ENCODE measurements around the gene THAP5.
"Not testable (repeated sequence)": the region's sequence is repeated elsewhere in the genome, so short reads cannot be mapped to it uniquely, and the experiment has no call there.

The THAP5 gene

GRCh38 chr7:108584211-108584610 lies 14.7 kb upstream of the THAP5 start:
- DNase-seq (ENCODE audit: low read depth) = no peak

DNA sequence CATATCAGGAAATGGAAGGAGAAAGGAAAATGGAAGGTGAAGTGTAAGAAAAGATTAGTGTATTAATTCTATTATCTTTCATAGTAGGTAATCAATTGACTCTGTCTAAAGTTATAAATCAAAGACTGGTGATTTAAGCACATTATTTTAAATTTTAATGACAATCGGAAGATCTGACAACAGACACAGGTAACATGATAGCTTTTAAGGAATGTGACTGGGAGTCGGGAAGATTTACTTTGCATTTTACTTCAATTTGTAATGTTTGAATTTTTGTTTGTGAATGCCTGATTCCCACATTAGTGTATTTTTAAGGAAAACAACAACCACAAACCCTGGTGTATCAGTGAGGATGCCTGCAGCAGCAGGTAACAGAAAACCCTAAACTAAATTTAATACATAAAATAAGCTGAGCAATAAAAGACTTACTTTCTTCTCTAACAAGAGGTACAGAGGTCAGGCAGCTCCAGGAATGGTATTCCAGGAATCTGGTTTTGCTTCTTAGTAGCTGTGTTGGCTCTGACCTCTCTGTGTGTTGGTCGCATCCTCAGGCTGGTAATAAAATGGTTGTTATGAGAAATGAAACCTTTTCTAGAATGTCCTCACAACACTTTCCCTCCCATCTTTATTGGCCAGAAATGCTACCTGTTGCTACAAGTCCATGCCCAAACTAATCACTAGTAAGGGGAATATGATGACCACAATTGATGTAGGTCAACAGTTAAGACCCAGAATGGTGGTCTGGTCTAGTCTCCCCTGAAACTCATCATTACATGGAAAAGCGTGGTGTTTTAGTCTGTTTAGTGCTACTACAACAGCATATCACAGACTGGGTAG lies 12.4 kb upstream of the THAP5 start:
- DNase-seq (ENCODE audit: low read depth) = peak; percentile 60

GRCh38 chr7:108580298-108580697 lies 10.8 kb upstream of the THAP5 start:
- no peak for DNase-seq (ENCODE audit: low read depth)

GRCh38 chr7:108578937-108579336 lies 9.4 kb upstream of the THAP5 start:
- DNase-seq (ENCODE audit: low read depth) = no peak

GRCh38 chr7:108576116-108576515 lies 6.6 kb upstream of the THAP5 start:
- DNase-seq (ENCODE audit: low read depth) = no peak

- DNase-seq (ENCODE audit: low read depth) = no peak
Observed at GRCh38 chr7:108575156-108575555, 5.7 kb upstream of the THAP5 start.

DNA sequence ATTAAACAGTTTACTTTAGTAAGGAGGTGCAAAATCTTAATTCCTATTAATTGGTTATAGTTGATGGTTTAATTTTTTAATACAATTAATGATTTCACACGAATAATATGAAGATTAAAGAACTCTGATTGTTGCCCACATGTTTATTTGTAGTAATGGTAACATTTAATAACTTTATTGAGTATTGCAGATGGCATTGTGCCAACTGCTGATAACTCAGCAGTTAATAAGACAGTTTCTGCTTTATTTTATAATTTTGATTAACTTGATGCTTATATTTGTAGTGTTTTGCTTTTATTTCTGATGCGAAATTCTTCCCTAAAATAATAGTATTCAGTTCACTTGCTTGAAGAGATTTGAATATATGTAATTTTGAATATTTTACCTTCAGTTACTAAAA lies 3.0 kb upstream of the THAP5 start:
- DNase-seq (ENCODE audit: low read depth) = no peak

DNA sequence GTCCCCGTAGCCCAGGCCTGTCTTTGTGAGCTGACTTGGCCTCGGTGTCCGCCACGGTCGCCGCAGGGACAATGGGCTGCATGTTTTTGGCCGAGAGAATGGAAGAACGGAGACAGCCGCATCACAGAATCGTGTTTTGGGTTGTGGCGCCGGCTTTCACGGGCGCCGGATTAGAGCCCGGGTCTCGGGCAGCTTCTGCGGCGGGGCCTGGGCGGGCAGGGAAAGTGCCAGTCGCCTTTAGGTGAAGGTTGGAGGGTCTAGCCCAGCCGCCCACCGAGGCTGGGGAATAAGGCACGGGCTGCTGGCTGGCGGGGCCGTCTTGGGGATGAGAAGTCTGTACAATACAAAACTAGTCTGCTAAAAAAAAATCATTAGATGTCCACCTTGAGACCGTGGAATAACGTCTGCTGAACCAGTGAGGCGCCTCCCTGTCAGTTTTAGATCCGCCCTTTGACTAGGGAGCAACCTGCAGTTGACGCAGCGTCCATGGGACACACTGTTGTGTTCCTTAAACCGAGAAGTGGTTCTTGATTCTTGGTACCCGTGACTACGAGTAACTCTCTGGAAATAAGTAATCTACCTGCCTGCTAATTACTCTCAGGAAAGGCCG lies 745 bp upstream of the THAP5 start:
- DNase-seq (ENCODE audit: low read depth) = peak; percentile 52

DNA sequence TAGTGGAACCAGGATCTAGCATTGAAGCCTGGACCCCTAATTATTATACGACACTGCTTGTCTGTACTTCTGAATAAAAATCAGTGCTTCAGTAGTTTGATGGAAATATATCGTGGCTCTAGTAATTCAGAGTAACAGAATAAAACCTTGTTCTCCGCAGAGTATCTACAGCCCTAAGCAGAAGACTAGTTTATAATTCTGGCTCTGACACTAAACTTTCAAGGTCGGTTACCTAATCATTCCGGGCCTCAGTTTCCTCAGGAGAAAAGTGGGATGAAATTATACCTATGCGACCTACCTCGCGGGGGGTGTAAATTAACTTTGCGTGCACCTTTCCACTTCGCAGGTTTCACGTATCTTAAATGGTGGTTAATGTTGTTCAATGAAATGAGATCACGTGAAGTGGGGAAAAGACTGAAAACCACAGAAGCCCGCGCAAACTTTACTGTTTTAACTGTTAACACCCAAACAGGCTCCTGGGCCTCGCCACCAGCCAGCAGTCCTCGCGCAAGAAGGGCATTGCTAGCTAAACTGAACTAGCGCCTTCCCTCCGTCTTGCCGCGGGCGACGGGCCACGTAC lies 615 bp downstream of the THAP5 start:
- DNase-seq (ENCODE audit: low read depth) = no peak

DNA sequence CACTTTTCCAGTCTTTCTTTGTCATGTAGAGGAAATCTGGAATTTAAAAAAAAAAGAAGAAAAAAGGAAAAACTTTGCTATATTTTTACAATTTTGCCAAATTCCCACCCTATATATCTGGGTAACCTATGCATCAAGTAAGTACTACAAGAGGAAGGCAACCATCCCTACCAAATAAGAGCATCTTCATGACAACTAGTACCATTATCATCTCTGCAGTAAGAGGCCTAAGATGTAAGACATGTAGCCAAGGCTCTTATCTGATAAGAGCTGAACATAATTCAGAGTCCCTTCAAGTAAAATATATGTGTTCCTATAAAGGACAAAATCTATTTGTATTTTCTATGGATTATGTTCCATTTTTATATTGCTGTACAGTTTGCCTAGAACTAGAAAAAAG lies 3.5 kb downstream of the THAP5 start:
- no peak for DNase-seq (ENCODE audit: low read depth)

GRCh38 chr7:108561047-108561619 lies 8.4 kb downstream of the THAP5 start:
- DNase-seq (ENCODE audit: low read depth) = peak; percentile 65

- no peak for DNase-seq (ENCODE audit: low read depth)
Observed at GRCh38 chr7:108559253-108559652, 10.3 kb downstream of the THAP5 start.

DNA sequence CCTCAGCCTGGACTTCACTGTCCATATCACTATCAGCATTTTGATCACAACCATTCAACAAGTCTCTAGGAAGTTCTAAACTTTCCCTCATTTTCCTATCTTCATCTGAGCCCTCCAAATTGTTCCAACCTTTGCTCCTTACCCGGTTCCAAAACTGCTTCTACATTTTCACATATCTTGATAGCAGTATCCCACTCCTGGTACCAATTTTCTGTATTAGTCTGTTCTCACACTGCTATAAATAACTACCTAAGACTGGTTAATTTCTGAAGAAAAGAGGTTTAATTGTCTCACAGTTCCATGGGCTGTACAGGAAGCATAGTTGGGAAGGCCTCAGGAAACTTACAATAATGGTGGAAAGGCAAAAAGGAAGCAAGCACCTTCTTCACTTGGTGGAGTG lies 11.9 kb downstream of the THAP5 start:
- no peak for DNase-seq (ENCODE audit: low read depth)

- no peak for DNase-seq (ENCODE audit: low read depth)
Observed at GRCh38 chr7:108557191-108557590, 12.3 kb downstream of the THAP5 start.

DNA sequence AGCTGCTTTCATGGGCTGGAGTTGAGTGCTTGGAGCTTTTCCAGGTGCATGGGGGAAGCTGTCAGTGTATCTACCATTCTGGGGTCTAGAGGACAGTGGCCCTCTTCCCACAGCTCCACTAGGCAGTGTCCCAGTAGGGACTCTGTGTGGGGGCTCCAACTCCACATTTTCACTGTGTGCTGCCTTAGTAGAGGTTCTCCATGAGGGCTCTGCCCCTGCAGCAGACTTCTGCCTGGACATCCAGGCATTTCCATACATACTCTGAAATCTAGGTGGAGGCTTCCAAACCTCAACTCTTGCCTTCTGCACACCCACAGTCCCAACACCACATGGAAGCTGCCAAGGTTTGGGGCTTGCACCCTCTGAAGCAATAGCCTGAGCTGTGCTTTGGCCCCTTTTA lies 12.8 kb downstream of the THAP5 start:
- DNase-seq (ENCODE audit: low read depth) = not testable (repeated sequence)

DNA sequence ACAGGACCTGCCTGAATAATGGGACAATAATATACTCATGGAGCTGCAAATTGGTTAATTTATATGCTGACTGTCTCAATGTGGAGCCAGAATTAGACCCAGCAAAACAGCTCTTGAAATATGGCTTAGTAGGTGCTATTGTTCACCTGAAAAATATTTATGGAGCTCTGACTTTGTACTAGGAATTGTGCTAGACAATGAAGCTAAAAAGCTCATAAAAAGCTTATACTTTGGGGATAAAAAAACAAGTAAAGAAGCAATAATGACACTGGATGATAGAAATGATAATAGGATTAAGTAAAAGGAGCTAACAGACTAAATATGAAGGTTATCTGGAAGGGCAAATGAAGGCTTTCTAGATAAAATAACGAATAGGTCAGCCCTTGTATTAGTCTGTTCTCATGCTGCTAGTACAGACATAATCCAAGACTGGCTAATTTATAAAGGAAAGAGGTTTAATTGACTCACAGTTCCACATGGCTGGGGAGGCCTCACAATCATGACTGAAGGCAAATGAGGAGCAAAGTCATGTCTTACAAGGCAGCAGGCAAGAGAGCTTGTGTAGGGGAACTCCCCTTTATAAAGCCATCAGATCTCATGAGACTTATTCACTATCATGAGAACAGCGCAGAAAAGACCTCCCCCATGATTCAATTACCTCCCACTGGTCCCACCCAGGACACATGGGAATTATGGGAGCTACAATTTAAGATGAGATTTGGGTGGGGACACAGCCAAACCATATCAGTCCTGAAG lies 21.2 kb downstream of the THAP5 start:
- DNase-seq (ENCODE audit: low read depth) = not testable (repeated sequence)

- DNase-seq (ENCODE audit: low read depth) = no peak
Observed at GRCh38 chr7:108541478-108541877, 28.0 kb downstream of the THAP5 start.

GRCh38 chr7:108538685-108539084 lies 30.8 kb downstream of the THAP5 start:
- DNase-seq (ENCODE audit: low read depth) = not testable (repeated sequence)

DNA sequence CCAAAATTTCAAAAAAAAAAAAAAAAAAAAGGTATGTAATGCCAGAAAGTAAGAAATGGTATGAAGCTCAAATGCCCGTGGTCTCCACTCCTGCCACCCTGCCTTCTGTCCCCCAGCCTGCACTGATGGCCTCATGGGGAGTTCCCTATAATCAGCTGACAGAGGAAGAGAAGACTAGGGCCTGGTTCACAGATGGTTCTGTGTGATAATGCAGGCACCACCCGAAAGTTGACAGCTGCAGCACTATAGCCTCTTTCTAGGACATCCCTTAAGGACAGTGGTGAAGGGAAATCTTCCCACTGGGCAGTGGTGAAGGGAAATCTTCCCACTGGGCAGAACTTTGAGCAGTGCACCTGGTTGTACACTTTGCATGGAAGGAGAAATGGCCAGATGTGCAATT lies 31.3 kb downstream of the THAP5 start:
- DNase-seq (ENCODE audit: low read depth) = not testable (repeated sequence)

DNA sequence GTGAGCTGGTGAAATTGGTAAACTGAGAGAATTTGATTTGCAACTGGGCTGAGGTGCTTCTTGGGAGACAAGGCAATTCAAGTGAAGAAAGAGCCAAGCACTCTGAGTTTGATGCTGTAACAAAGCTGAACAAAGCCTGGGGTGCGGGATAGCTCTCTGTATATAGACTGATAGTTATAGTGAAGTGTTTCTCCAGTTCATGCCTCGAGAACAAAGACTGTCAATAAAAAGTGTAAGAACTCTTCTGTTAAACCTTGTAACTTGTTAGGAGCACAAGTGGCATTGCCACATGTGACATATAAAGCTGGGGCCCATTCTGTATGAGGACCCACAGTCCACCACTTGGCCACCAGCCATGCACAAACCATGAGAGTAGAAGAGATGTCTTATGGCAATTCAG lies 32.3 kb downstream of the THAP5 start:
- no peak for DNase-seq (ENCODE audit: low read depth)

GRCh38 chr7:108535744-108536143 lies 33.8 kb downstream of the THAP5 start:
- no peak for DNase-seq (ENCODE audit: low read depth)

- DNase-seq (ENCODE audit: low read depth) = no peak
Observed at GRCh38 chr7:108535257-108535656, 34.2 kb downstream of the THAP5 start.

Data from EH (cell line).